ENCODE data around the gene SAMD4B. TPM values are rescaled to one million over a fixed set of nuclear protein-coding genes. Genes with fewer than 3 reads are reported as not detected.

The SAMD4B gene
- total RNA-seq, 1 donor from 2014 or later, result 123 TPM

Other genes with a start within 250 kb of the SAMD4B start
- gene PAK4, start 216.6 kb upstream of the SAMD4B start, total RNA-seq, result 23.7 and 27.3 TPM in 2 replicates
- gene NCCRP1, start 145.5 kb upstream of the SAMD4B start, total RNA-seq, result 6.0 and 6.8 TPM in 2 replicates
- not detected in 2 replicates for gene SYCN, start 138.2 kb upstream of the SAMD4B start, total RNA-seq
- not detected in 2 replicates for gene IFNL3, start 97.4 kb upstream of the SAMD4B start, total RNA-seq
- not detected in 2 replicates for gene IFNL4, start 93.6 kb upstream of the SAMD4B start, total RNA-seq
- not detected in 2 replicates for gene IFNL2, start 74.0 kb upstream of the SAMD4B start, total RNA-seq
- not detected in 2 replicates for gene IFNL1, start 46.0 kb upstream of the SAMD4B start, total RNA-seq
- gene LRFN1, start 21.6 kb upstream of the SAMD4B start, total RNA-seq, result 0.07 and 0.46 TPM in 2 replicates
- not detected in 2 replicates for gene GMFG, start 6.4 kb upstream of the SAMD4B start, total RNA-seq
- 37.8 and 44.6 TPM in 2 replicates for gene PAF1, start 48.7 kb downstream of the SAMD4B start, total RNA-seq
- gene MED29, start 49.0 kb downstream of the SAMD4B start, total RNA-seq, result 22.8 and 28.6 TPM in 2 replicates
- gene ZFP36, start 64.4 kb downstream of the SAMD4B start, total RNA-seq, result 7.5 and 12.4 TPM in 2 replicates
- gene PLEKHG2, start 70.2 kb downstream of the SAMD4B start, total RNA-seq, result 22.8 and 46.9 TPM in 2 replicates
- 1,721 and 2,288 TPM in 2 replicates for gene RPS16, start 93.5 kb downstream of the SAMD4B start, total RNA-seq
- gene SUPT5H, start 103.2 kb downstream of the SAMD4B start, total RNA-seq, result 106 and 121 TPM in 2 replicates
- gene TIMM50, start 138.4 kb downstream of the SAMD4B start, total RNA-seq, result 89.0 and 94.3 TPM in 2 replicates
- 2.4 and 4.7 TPM in 2 replicates for gene DLL3, start 156.5 kb downstream of the SAMD4B start, total RNA-seq
- gene SELENOV, start 172.7 kb downstream of the SAMD4B start, total RNA-seq, result 0.27 and 0.42 TPM in 2 replicates
- gene EID2B, start 190.4 kb downstream of the SAMD4B start, total RNA-seq, result 1.3 and 3.1 TPM in 2 replicates
- 11.6 and 14.4 TPM in 2 replicates for gene EID2, start 197.7 kb downstream of the SAMD4B start, total RNA-seq

All from kidney epithelial cell (primary cell).